Effector memory CD4-positive, alpha-beta T cell (primary cell): ENCODE results near the gene TSHB.
"Not testable (repeated sequence)": the region's sequence is repeated elsewhere in the genome, so short reads cannot be mapped to it uniquely, and the experiment has no call there.

ENCODE experiments used
- DNase-seq, 3 donors: peaks; one replicate each; pipeline ENCODE4 v3.0.0-alpha.2; 2020
- H3K27ac ChIP-seq: 2 replicates; pipeline ENCODE4 v1.7.0; 2013; ENCODE audit warnings: mild to moderate bottlenecking, low read length, moderate library complexity; ENCODE audit not compliant: insufficient read depth, poor library complexity, severe bottlenecking
- H3K27me3 ChIP-seq: replicated peaks from 2 replicates; pipeline ENCODE4 v1.7.0; 2013; ENCODE audit warnings: mild to moderate bottlenecking, low read length; ENCODE audit not compliant: insufficient read depth, control insufficient read depth, poor library complexity, severe bottlenecking
- H3K36me3 ChIP-seq: 2 replicates; pipeline ENCODE4 v1.7.0; 2013; ENCODE audit warnings: mild to moderate bottlenecking, low read length, moderate library complexity; ENCODE audit not compliant: control insufficient read depth, insufficient read depth
- H3K4me1 ChIP-seq: 2 replicates; pipeline ENCODE4 v1.7.0; 2013; ENCODE audit warnings: low read length, mild to moderate bottlenecking; ENCODE audit not compliant: control insufficient read depth, insufficient read depth, poor library complexity, severe bottlenecking
- H3K4me3 ChIP-seq: 2 replicates; pipeline ENCODE4 v1.7.0; 2013; ENCODE audit warnings: low read length, low read depth, mild to moderate bottlenecking; ENCODE audit not compliant: insufficient read depth, poor library complexity, severe bottlenecking
- H3K9me3 ChIP-seq: 2 replicates; pipeline ENCODE4 v1.7.0; 2013; ENCODE audit warnings: mild to moderate bottlenecking, low read length, moderate library complexity; ENCODE audit not compliant: control insufficient read depth
- total RNA-seq, 3 donors: gene quantifications; one replicate each; lab custom pipeline; 2026; lab: John Stamatoyannopoulos, UW

TSHB gene
- total RNA-seq = 0 reads per million in 3 donors

DNA sequence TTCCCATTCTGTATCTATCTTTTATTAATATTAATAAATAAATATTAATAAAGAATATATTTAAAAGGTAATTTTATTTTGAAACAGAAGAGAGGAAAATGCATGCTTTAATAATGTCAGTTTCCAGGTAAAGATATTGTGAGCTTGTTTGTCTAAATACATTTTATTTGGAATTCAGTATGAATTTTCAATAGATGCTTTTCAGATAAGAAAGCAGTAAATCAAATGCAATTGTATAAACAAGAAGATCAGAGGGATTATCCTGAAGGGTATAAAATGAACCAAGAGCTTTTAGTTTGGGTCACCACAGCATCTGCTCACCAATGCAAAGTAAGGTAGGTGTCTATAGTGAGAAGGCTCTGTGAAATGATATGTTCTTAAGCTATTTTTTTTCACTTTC, at the start of gene TSHB:
TSHB (plus strand) TSS at position 301 of the 400 bp plus-strand sequence. CDS start 3,537 bp downstream, outside the sequence.
- Histone ChIP-seq H3K27ac (no peak within 1 kb of the TSS), H3K36me3 (no peaks in the 10 kb centered on the region), H3K27me3 (no peaks in the 10 kb centered on the region), H3K4me1 (no peaks in the 10 kb centered on the region), H3K4me3 (no peak within 1 kb of the TSS), H3K9me3 (no peaks in the 10 kb centered on the region)
- no peak for DNase-seq

DNA sequence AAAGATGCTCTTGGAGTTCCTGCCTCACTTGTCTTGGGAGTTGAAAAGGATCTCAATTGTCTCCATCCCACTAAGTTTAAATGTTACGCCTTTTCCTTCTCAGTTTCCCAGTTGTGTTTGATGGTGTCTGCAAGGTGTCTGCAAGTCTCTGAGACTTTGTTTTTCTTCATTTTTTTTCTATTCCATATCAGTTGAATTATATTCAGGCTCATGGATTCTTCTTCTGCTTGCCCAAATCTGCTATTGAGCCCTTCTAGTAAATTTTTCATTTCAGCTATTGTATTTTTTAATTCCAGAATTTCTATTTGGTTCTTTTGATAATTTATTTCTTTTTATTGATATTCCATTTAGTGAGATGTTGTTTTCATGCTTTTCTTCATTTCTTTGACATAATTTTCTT, 47.4 kb upstream of the TSHB start:
- no peaks in the 10 kb centered on the region for H3K9me3 ChIP-seq
- DNase-seq = no peak
- no peak overlapping the region for H3K4me3 ChIP-seq
- no peaks in the 10 kb centered on the region for H3K4me1 ChIP-seq
- H3K27ac ChIP-seq = no peak overlapping the region
- no peaks in the 10 kb centered on the region for H3K36me3 ChIP-seq
- H3K27me3 ChIP-seq = peaks cover 10% of the 10 kb centered on the region

DNA sequence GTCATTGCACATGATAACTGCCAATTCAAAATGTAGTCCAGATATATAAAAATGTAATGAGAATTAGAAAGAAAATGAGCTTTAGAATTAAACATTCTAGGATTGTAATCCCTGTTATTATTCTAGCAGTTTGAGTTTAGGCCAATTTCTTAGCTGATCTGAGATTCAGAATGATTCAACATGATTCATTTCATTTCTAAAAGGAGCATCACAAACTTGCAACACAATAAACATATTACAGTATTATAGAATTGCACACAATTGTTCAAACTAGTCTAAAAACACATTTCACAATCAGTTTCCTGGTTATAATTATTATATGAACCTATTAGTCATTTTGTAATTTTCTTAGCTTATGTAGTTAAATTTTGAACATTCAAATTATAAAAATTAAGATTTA, 43.3 kb upstream of the TSHB start:
- no peaks in the 10 kb centered on the region for H3K4me1 ChIP-seq
- H3K27ac ChIP-seq = no peak overlapping the region
- H3K9me3 ChIP-seq = no peaks in the 10 kb centered on the region
- H3K36me3 ChIP-seq = no peaks in the 10 kb centered on the region
- no peak for DNase-seq
- peaks cover 10% of the 10 kb centered on the region for H3K27me3 ChIP-seq
- H3K4me3 ChIP-seq = no peak overlapping the region

DNA sequence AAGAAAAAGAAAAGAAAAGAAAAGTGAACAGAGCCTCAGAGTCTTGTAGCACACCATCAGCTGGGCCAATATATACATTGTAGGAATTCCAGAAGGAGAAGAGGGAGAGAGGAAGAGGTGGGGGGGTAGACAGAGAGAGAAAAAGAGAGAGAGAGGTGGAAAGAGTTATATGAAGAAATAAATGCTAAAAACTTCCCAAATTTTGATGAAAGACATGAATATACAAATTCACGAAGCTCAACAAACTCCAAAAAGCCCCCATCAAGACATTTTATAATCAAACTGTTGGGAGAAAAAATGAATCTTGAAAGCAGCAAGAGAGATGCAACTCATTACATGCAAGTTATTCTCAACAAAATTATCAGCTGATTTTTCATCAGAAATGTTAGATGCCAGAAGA, 41.5 kb upstream of the TSHB start:
- no peaks in the 10 kb centered on the region for H3K36me3 ChIP-seq
- H3K4me3 ChIP-seq = no peak overlapping the region
- DNase-seq = no peak
- H3K27me3 ChIP-seq = peaks cover 10% of the 10 kb centered on the region
- H3K9me3 ChIP-seq = no peaks in the 10 kb centered on the region
- H3K27ac ChIP-seq = no peak overlapping the region
- no peaks in the 10 kb centered on the region for H3K4me1 ChIP-seq

DNA sequence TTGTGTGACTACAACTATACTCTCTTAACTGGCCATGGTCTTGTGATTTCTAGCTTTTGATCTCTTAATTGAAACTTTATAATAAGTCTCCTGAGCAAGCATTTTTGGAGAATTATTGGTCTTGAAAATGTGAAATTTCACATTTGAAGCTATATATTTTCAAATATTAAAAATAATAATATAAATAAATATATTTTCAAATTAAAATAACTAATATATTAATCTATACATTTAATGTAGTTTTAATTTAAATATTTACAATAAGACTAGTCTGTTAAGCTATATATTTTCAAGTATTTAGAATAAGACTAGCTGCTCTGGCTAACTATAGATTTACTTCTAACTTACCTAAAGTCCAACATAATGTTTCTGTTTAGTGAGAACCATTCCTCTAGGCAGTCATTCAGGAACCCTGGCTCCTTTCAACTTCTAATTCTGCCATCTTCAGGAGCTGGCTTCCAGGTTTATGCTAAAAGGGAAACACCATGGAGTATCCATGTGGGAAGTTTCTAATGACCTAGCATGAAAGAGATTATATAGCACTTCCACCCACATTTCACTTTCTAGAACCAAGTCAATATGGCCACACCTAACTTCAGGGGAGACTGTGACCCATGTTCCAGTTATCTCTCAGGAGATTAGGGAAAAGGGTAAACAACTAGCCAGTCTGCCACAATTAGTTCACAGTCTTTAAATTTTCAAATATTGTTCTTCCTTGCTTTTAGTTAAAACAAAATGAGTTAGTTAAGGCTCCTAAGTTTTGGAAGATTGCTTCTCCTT, 31.9 kb upstream of the TSHB start:
- no peaks in the 10 kb centered on the region for H3K27me3 ChIP-seq
- H3K36me3 ChIP-seq = no peaks in the 10 kb centered on the region
- no peak for DNase-seq
- H3K4me3 ChIP-seq = no peak overlapping the region
- H3K4me1 ChIP-seq = no peaks in the 10 kb centered on the region
- H3K27ac ChIP-seq = no peak overlapping the region
- H3K9me3 ChIP-seq = no peaks in the 10 kb centered on the region

DNA sequence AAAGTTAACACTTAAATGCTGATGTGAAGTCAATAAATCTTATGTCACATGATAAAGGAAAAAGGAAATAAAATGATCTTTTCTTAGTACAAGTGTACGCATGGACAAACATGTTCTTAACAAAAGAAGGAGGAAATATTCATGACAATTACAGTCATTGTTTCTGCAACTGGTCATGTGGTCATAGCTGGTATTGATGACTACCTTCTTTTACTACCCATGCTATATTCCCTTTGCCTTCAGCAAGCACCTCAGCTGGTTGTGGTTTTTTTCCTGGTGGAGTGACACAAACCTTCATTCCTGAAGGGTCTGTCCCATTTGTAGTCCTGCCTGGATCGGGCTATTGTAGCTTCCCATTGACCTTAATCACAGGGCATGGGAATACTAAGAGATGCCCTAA, 23.4 kb upstream of the TSHB start:
- Histone ChIP-seq H3K27ac (no peak overlapping the region), H3K9me3 (no peaks in the 10 kb centered on the region), H3K36me3 (no peaks in the 10 kb centered on the region), H3K4me3 (no peak overlapping the region), H3K4me1 (no peaks in the 10 kb centered on the region), H3K27me3 (no peaks in the 10 kb centered on the region)
- no peak for DNase-seq

DNA sequence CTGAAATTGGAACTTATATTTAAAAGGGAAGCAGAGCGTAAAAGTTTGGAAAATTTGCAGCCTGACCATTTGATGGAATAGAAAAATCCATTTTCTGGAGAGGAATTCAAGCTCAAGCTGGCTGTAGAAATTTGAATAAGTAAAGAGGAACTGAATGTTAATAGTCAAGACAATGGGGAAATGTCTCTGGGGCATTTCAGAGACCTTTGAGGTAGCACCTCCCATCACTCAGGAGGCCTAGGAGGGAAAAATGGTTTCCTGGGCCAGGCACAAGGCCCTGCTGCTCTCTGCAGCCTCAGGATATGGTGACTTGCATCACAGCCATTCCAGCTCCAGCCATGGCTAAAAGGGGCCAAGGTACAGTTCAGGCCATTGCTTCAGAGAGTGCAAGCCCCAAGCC, 17.6 kb upstream of the TSHB start:
- no peak for DNase-seq
- no peaks in the 10 kb centered on the region for H3K4me1 ChIP-seq
- H3K27me3 ChIP-seq = no peaks in the 10 kb centered on the region
- H3K9me3 ChIP-seq = no peaks in the 10 kb centered on the region
- H3K36me3 ChIP-seq = no peaks in the 10 kb centered on the region
- no peak overlapping the region for H3K4me3 ChIP-seq
- H3K27ac ChIP-seq = no peak overlapping the region

DNA sequence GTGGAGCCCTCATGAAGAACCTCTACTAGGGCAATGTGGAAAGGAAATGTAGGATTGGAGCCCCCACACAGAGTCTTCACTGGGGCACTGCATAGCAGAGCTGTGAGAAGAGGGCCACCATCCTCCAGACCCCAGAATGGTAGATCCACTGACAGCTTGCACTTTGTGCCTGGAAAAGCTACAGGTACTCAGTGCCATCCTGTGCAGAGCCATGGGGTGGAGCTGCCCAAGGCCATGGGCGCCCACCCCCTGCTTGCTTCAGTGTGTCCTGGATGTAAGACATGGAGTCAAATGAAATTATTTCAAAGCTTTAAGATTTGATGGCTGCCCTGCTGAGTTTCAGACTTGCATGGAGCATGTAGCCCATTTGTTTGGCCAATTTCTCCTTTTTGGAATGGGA, 17.2 kb upstream of the TSHB start:
- no peak for DNase-seq
- H3K36me3 ChIP-seq = no peaks in the 10 kb centered on the region
- no peaks in the 10 kb centered on the region for H3K27me3 ChIP-seq
- no peaks in the 10 kb centered on the region for H3K9me3 ChIP-seq
- no peak overlapping the region for H3K4me3 ChIP-seq
- no peak overlapping the region for H3K27ac ChIP-seq
- H3K4me1 ChIP-seq = no peaks in the 10 kb centered on the region

DNA sequence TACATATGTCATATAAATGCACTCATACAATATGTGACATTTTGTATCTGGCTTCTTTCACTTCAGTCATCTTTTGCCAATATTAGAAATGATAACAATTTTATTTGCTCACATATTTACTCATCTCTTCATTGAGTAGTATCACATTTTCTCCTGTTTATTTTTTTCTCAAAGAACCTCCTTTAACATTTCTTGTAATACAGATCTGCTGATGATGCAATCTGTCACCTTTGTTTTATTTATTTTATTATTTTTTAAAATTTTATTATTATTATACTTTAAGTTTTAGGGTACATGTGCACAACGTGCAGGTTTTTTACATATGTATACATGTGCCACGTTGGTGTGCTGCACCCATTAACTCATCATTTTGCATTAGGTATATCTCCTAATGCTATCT, 15.8 kb upstream of the TSHB start:
- Histone ChIP-seq H3K27ac (no peak overlapping the region), H3K4me3 (no peak overlapping the region), H3K4me1 (no peaks in the 10 kb centered on the region), H3K27me3 (no peaks in the 10 kb centered on the region), H3K9me3 (no peaks in the 10 kb centered on the region), H3K36me3 (no peaks in the 10 kb centered on the region)
- DNase-seq = no peak

DNA sequence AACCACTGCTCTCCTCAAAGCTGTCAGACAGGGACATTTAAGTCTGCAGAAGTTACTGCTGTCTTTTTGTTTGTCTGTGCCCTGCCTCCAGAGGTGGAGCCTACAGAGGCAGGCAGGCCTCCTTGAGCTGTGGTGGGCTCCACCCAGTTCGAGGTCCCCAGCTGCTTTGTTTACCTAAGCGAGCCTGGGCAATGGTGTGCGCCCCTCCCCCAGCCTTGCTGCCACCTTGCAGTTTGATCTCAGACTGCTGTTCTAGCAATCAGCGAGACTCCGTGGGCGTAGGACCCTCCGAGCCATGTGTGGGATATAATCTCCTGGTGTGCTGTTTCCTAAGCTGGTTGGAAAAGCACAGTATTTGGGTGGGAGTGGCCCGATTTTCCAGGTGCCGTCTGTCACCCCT, 10.1 kb upstream of the TSHB start:
- not testable (repeated sequence) for H3K36me3 ChIP-seq, H3K27ac ChIP-seq, H3K4me1 ChIP-seq, H3K4me3 ChIP-seq, H3K9me3 ChIP-seq, H3K27me3 ChIP-seq, DNase-seq
